GM18870 (cell line): Measurements from ENCODE around the gene GCH1.

ENCODE experiments used
- ATAC-seq: cut with Tn5 transposase; IDR thresholded peaks from one replicate; pipeline ENCODE4 v1.9.1; 2021; ENCODE audit warnings: moderate library complexity; ENCODE audit not compliant: unreplicated experiment

GCH1 gene

DNA sequence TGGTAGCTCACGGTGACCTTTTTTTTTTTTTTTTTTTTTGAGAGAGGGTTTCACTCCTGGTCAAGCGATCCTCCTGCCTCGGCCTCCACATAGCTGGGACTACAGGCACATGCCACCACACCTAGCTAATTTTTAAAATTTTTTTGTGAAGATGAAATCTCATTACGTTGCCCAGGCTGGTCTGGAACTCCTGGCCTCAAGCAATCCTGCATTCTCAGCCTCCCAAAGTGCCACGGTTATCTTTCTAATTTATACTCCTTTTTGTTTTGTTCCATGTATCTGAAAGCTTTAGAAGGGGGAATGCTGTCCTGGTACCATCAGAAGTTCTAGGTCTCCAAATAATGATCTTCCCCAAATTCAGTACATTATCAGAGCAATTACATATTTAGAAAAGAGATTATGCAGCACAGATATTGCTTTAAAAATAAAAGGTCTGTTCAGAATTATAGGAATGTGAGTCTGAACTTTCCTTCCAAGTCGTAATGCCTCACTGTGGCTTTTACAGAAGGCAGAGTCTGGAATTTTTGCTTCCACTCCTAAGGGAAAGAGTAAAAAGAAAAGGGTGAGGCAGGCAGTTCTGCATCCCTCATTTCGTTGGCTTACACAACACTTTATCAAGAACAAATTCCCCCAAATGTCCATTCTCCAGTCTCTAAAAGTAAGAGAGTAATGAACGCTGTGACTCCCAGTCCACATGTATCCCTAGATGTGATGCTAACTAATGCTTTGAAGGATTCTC, 73.0 kb downstream of the GCH1 start:
- no peak for ATAC-seq

DNA sequence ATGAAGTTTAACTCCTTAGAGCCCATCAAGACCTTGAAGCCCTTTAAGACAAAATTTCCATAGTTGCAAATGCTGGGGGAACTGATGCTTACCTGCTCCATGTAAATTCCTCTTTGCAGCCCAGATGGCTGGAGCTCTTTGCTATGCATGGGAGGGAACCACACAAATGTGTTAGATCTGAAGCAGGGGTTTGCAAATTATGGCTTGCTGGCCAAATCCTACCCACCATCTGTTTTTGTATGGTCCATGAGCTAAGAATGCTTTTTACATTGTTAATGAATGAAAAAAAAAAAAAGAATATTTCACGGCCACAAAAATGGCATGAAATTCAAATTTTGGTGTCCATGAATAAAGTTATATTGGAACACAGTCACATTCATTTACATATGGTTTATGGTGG, 74.6 kb downstream of the GCH1 start:
- no peak for ATAC-seq

- ATAC-seq = no peak
These were observed 78.7 kb downstream of the GCH1 start for GRCh38 chr14:54823757-54824549.

- ATAC-seq = no peak
These were observed 79.9 kb downstream of the GCH1 start for GRCh38 chr14:54822685-54823084.

- ATAC-seq = no peak
These were observed 84.2 kb downstream of the GCH1 start for GRCh38 chr14:54818201-54819133.

GRCh38 chr14:54817506-54817905, 85.1 kb downstream of the GCH1 start:
- ATAC-seq = no peak

DNA sequence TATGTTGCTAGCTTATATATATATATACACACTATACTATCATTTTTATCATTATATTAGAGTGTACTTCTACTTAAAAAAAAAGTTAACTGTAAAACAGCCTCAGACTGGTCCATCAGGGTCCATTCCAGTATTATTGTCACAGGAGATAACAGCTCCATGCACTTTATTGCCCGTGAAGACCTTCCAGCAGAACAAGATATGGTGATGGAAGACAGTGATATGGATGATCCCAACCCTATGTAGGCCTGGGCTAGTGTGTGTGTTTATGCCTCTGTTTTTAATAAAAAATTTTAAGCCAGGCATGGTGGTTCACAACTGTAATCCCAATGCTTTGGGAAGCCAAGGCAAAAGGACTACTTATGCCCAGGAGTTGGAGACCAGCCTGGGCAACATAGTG, 86.2 kb downstream of the GCH1 start:
- ATAC-seq = no peak

DNA sequence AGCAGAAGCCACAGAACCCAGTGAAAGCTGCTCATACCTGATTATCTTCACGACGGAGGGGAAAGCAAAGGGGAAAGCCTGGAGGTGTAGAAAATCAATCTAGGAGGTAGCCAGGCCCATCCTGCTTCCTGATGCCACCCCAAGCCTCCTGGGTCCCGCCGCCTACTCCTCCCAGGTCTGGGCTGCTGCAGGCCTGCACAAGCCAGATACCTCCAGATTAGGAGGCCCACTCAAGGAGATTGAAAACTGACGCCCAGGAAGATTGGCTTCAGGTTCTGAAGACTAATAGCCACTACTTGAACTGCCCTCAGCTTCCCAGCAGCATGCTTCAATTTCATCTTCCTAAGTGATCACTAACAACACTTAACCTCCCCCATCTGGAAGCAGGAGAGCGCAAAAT, 87.1 kb downstream of the GCH1 start:
- no peak for ATAC-seq

- no peak for ATAC-seq
These were observed 87.6 kb downstream of the GCH1 start for GRCh38 chr14:54815016-54815415.

GRCh38 chr14:54814076-54814475, 88.5 kb downstream of the GCH1 start:
- ATAC-seq = no peak

DNA sequence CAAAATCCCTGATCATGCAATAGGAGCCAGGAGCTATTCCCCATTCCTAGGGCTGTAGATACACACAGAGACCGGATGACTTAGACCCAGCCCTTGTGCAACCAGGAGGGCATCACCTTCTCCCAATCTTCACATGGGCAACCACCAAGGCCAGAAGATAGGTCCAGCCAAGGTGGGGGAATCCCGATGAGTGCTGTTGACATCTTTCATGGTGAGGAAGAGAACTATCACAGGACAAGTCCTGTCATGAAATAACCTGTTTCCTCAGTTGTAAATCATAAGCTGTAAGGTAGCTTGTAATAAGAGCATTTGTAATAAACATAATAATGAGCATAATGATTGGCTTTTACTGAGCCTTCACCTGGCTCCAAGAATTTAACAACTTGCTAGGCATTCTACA, 89.5 kb downstream of the GCH1 start:
- ATAC-seq = no peak

DNA sequence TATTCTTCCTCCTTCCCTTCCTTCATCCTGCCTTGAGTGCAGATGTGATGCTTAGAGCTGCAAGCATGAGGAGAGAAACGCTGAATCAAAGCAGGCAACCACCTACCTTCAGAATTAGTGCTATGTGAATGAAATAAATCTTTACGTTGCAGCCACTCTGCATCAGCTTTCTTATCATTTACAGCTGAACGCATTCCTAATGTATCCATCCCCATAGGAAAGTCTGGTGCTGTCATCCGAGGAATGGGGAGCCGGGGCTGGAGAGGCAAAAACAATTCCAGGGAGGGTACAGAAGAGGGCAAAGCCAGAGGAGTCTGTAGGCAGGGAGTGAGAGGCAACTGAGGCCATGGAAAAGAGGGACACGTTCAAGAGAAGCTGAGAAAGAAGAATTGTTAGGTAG, 90.0 kb downstream of the GCH1 start:
- ATAC-seq = no peak

DNA sequence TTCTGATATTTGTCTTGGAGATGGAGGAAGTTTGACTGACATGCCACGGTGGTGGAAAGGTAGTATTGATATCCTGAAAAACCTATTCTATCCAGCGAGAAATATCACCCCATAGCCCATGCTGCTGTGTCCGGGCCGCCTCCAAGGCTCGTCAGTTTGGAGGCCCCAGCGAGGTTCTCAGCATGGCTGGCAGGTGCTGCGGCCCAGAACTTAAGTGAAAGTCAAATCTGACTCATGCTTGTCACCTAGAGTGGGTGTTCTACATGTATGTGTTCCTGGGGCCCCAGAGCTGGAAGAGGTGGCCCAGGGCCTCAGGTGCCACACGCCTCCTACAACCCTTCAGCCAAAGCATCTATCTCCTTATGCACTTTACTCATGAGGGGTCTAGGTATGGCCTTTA, 92.9 kb downstream of the GCH1 start:
- ATAC-seq = no peak

DNA sequence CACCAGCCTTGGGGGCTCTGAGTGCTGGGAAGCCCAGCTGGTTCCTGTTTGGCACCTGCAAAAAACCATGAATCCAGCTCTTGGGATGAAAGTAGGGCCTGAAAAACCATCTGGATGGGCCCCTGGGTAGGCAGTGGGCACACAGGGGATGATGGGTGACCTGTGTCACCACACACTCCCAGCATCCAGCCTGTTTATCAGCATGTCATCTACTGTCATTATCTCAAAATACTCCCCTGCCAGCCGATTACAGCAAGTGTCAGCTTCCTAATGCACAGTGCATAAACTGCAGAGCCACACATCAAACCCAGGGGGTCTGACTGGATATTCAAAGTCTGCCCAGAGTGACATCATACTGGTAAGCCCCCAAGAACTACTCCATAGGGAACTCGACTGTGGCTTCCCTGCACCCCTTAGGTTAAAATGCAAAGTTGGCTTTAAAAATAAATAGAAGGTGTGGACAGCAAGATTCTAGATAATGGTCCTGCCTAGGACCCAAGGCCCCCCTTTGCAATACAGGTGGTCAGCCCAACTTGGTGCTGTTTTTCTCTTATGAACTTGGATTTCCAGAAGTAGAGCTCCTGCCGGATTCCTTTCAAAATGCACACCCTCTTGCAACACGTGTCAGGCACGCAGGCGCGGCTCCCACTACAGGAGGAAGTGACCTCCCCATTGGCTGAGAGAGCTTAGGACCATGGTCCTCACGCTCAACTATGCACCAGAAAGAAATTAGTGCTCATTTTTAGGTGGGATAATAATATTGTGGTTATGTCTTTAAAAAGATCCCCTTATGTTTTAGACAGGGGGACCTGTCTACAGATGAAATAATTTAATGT, 94.1 kb downstream of the GCH1 start:
- ATAC-seq = no peak

GRCh38 chr14:54807881-54808280, 94.7 kb downstream of the GCH1 start:
- ATAC-seq = no peak

- no peak for ATAC-seq
These were observed 95.2 kb downstream of the GCH1 start for GRCh38 chr14:54807428-54807827.

DNA sequence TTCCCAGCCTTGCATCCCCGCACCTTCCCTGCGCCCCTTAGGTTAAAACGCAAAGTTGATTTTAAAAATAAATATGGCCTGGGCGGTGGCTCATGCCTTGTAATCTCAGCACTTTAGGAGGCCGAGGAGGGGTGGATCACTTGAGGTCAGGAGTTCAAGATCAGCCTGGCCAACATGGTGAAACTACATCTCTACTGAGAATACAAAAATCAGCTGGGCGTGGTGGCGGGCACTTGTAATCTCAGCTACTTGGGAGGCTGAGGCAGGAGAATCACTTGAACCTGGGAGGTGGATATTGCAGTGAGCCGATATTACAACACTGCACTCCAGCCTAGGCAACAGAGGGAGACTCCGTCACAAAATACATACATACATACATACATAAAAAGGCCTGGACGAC, 96.0 kb downstream of the GCH1 start:
- ATAC-seq = no peak

- ATAC-seq = no peak
These were observed 96.9 kb downstream of the GCH1 start for GRCh38 chr14:54805445-54806322.

GRCh38 chr14:54805070-54805444, 97.6 kb downstream of the GCH1 start:
- ATAC-seq = no peak
